ENCODE data around the gene SYT9.

DNA sequence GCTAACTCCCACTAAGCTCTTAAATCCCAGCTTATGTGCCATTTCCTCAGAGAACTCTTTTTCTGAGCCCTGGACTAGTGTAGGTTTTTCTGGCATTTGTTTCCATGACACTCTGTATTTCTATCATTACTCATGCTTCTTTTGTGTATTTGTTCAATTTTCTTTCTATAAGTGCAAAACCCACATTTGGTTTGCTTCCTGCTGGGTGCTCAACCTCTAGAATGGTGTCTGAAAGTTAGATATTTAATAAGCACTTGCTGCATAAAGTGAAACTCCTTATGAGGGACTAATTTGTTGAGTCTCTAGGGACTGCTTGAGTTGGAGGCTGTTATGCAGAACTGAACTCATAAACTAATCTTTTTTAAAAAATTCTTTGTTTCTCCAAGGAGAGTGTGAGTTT, 68.6 kb downstream of the SYT9 start:
- no peak for TF ChIP-seq HDAC2 (IDR thresholded peaks at IDR 0.05)
- no peak for TF ChIP-seq RCOR1 (IDR thresholded peaks at IDR 0.05; ENCODE audit: low read depth, low read length)

Measured in A549 (cell line).